OCI-LY7 (cell line): ENCODE measurements around the gene CELA3B. TPM values are rescaled to one million over a fixed set of nuclear protein-coding genes. Genes with fewer than 3 reads are reported as not detected.
"Not testable (repeated sequence)": the region's sequence is repeated elsewhere in the genome, so short reads cannot be mapped to it uniquely, and the experiment has no call there.

Experiments used
- BruUV-seq: library from RNA; stranded (reverse); fragments of 400-500 nt; replicated peaks from 2 replicates; lab custom pipeline; 2021; lab: Mats Ljungman, UMichigan
- CTCF ChIA-PET: fragments of 300-600 bp; sonication (Branson Sonifier 250); formaldehyde crosslinking; loops from one replicate; lab custom pipeline; 2022; ENCODE audit warnings: antibody characterized with exemption; ENCODE audit not compliant: unreplicated experiment; lab: Charles Lee
- POLR2A ChIA-PET: fragments of 300-600 bp; sonication (Branson Sonifier 250); formaldehyde crosslinking; loops from one replicate; lab custom pipeline; 2022; ENCODE audit warnings: antibody characterized with exemption; lab: Charles Lee
- DNase-seq: peaks from one replicate; pipeline ENCODE4 v3.0.0-alpha.2; 2015; ENCODE audit warnings: low spot score
- H2AFZ ChIP-seq: fragments of 200-600 bp; sonication (generic), shearing (Covaris generic); 2 replicates; pipeline ENCODE4 v1.6.1; 2014; ENCODE audit warnings: mild to moderate bottlenecking, antibody characterized with exemption, low read length, moderate library complexity
- H3K27ac ChIP-seq: fragments of 200-600 bp; sonication (generic); 2 replicates; pipeline ENCODE4 v1.5.1; 2014; ENCODE audit warnings: mixed run types, low read depth, mild to moderate bottlenecking, moderate library complexity, low read length, inconsistent platforms; ENCODE audit not compliant: poor library complexity, severe bottlenecking
- H3K36me3 ChIP-seq: fragments of 200-600 bp; sonication (generic); 2 replicates; pipeline ENCODE4 v1.6.1; 2014; ENCODE audit warnings: mild to moderate bottlenecking, antibody characterized with exemption, low read length, moderate library complexity, mixed read lengths; ENCODE audit not compliant: insufficient read depth
- H3K4me1 ChIP-seq: fragments of 200-600 bp; sonication (generic); 2 replicates; pipeline ENCODE4 v1.5.1; 2014; ENCODE audit warnings: mild to moderate bottlenecking, low read length; ENCODE audit not compliant: insufficient read depth, poor library complexity, severe bottlenecking
- H3K4me2 ChIP-seq: fragments of 200-600 bp; sonication (generic); 2 replicates; pipeline ENCODE4 v1.6.1; 2014; ENCODE audit warnings: mild to moderate bottlenecking, low read length
- H3K4me3 ChIP-seq: fragments of 200-600 bp; sonication (generic); 2 replicates; pipeline ENCODE4 v1.5.1; 2014; ENCODE audit warnings: mild to moderate bottlenecking, low read depth, low read length; ENCODE audit not compliant: poor library complexity, severe bottlenecking
- H3K79me2 ChIP-seq: fragments of 200-600 bp; sonication (generic); 2 replicates; pipeline ENCODE4 v1.6.1; 2016; ENCODE audit warnings: low read depth, mild to moderate bottlenecking, low read length, moderate library complexity, mixed read lengths; ENCODE audit not compliant: insufficient read depth
- H3K9me2 ChIP-seq: fragments of 200-600 bp; sonication (generic); 2 replicates; pipeline ENCODE4 v1.6.1; 2016; ENCODE audit warnings: mild to moderate bottlenecking, low read length, mixed read lengths; ENCODE audit not compliant: insufficient read depth
- H3K9me3 ChIP-seq: fragments of 200-600 bp; sonication (generic); 2 replicates; pipeline ENCODE4 v1.6.1; 2014; ENCODE audit warnings: mild to moderate bottlenecking, mixed run types, low read length, mixed read lengths
- H4K20me1 ChIP-seq: fragments of 200-600 bp; sonication (generic); 2 replicates; pipeline ENCODE4 v1.6.1; 2014; ENCODE audit warnings: mild to moderate bottlenecking, antibody characterized with exemption, low read length, moderate library complexity, mixed read lengths; ENCODE audit not compliant: insufficient read depth
- intact Hi-C: fragments of 100-400 bp; cut with micrococcal nuclease; formaldehyde crosslinking; loops from one replicate; pipeline ENCODE4 v1.10.0; 2022; ENCODE audit not compliant: unreplicated experiment
- total RNA-seq, 2 experiments: library from RNA; depleted of rRNA in 1 of 2; stranded (reverse); fragments of >200 nt in 1 of 2; shearing (Covaris generic) in 1 of 2; gene quantifications; 2 replicates each; pipeline ENCODE4 v1.2.3, GENCODE V29; 2014 to 2022

The CELA3B gene
- total RNA-seq, 2 experiments from 2014 or later: not detected

- BruUV-seq, CTCF ChIA-PET, H3K36me3 ChIP-seq, H3K9me2 ChIP-seq, H3K27ac ChIP-seq, intact Hi-C loops, POLR2A ChIA-PET, H3K4me3 ChIP-seq, H3K4me1 ChIP-seq, DNase-seq, H4K20me1 ChIP-seq, H3K4me2 ChIP-seq, H3K79me2 ChIP-seq, H2AFZ ChIP-seq, H3K9me3 ChIP-seq: not testable (repeated sequence)
Measured at GRCh38 chr1:21982122-21982521, 5.3 kb downstream of the CELA3B start.

GRCh38 chr1:21983539-21983938 is 6.7 kb downstream of the CELA3B start:
- H3K4me3 ChIP-seq, H3K9me2 ChIP-seq, H4K20me1 ChIP-seq, H2AFZ ChIP-seq, H3K4me1 ChIP-seq, H3K27ac ChIP-seq, CTCF ChIA-PET, H3K36me3 ChIP-seq, BruUV-seq, DNase-seq, H3K9me3 ChIP-seq, intact Hi-C loops, H3K79me2 ChIP-seq, H3K4me2 ChIP-seq: not testable (repeated sequence)
- POLR2A ChIA-PET: interaction anchor here (0.6 kb wide), 1 partner anchor 106 kb away, joined by 4 read pairs; no protein-coding TSS in a partner anchor

GRCh38 chr1:21985893-21986292 is 9.1 kb downstream of the CELA3B start:
- H3K27ac ChIP-seq, POLR2A ChIA-PET, H3K9me3 ChIP-seq, H3K36me3 ChIP-seq, H3K4me1 ChIP-seq, H3K4me3 ChIP-seq, DNase-seq, H3K9me2 ChIP-seq, CTCF ChIA-PET, H3K4me2 ChIP-seq, intact Hi-C loops, BruUV-seq, H4K20me1 ChIP-seq, H2AFZ ChIP-seq, H3K79me2 ChIP-seq: not testable (repeated sequence)

- H2AFZ ChIP-seq, H3K36me3 ChIP-seq, intact Hi-C loops, POLR2A ChIA-PET, CTCF ChIA-PET, H3K79me2 ChIP-seq, H4K20me1 ChIP-seq, H3K4me2 ChIP-seq, BruUV-seq, H3K4me1 ChIP-seq, H3K9me2 ChIP-seq, DNase-seq, H3K9me3 ChIP-seq, H3K27ac ChIP-seq, H3K4me3 ChIP-seq: not testable (repeated sequence)
Measured at GRCh38 chr1:21986386-21986785, 9.6 kb downstream of the CELA3B start.

- BruUV-seq, H3K9me2 ChIP-seq, CTCF ChIA-PET, H3K4me1 ChIP-seq, intact Hi-C loops, H3K27ac ChIP-seq, H3K4me2 ChIP-seq, H2AFZ ChIP-seq, H3K79me2 ChIP-seq, POLR2A ChIA-PET, H3K4me3 ChIP-seq, H3K36me3 ChIP-seq, DNase-seq, H4K20me1 ChIP-seq, H3K9me3 ChIP-seq: not testable (repeated sequence)
Measured at GRCh38 chr1:21989672-21990393, 13.0 kb downstream of the CELA3B start.

- H3K79me2 ChIP-seq, DNase-seq, BruUV-seq, H3K36me3 ChIP-seq, H3K27ac ChIP-seq, intact Hi-C loops, CTCF ChIA-PET, H3K4me2 ChIP-seq, H4K20me1 ChIP-seq, H3K9me3 ChIP-seq, H2AFZ ChIP-seq, H3K4me3 ChIP-seq, H3K9me2 ChIP-seq, H3K4me1 ChIP-seq: not testable (repeated sequence)
- POLR2A ChIA-PET: interaction anchor here (0.7 kb wide), 1 partner anchor 1431 kb away, joined by 3 read pairs; no protein-coding TSS in a partner anchor
Measured at GRCh38 chr1:21992186-21992585, 15.4 kb downstream of the CELA3B start.
